Nephron (organoid): ENCODE data around the gene GSE1.
A peak's percentile ranks its signal among the peaks of the same experiment; 100 is the strongest.

Experiments used
- H3K27ac Mint-ChIP-seq, 3 experiments: 2 replicates each; pipeline ENCODE4 v1.8.0; 2020; ENCODE audit warnings: mixed read lengths in 3 of 3, mild to moderate bottlenecking in 2 of 3, moderate library complexity in 1 of 3
- H3K27me3 Mint-ChIP-seq: 2 replicates; pipeline ENCODE4 v1.8.0; 2021; ENCODE audit warnings: low read depth, mild to moderate bottlenecking, moderate library complexity, mixed read lengths
- H3K36me3 Mint-ChIP-seq: 2 replicates; pipeline ENCODE4 v1.8.0; 2020; ENCODE audit warnings: low read depth, mixed read lengths
- H3K4me1 Mint-ChIP-seq: 2 replicates; pipeline ENCODE4 v1.8.0; 2020; ENCODE audit warnings: mixed read lengths
- H3K4me3 Mint-ChIP-seq, 3 experiments: 2 replicates each; pipeline ENCODE4 v1.8.0; 2020; ENCODE audit warnings: mild to moderate bottlenecking in 3 of 3, mixed read lengths in 3 of 3, moderate library complexity in 2 of 3
- H3K9me3 Mint-ChIP-seq: 2 replicates; pipeline ENCODE4 v1.8.0; 2020; ENCODE audit warnings: mixed read lengths
- TF ChIP-seq, protein P1 (sequence below), 3 experiments: fragments of 200-600 bp; sonication (generic); IDR thresholded peaks; one replicate each; pipeline ENCODE4 v1.5.0; 2021; ENCODE audit warnings: antibody characterized with exemption in 3 of 3; ENCODE audit not compliant: unreplicated experiment in 3 of 3

GSE1 gene

GRCh38 chr16:85608515-85608885, 4.6 kb upstream of the GSE1 start:
- Mint-ChIP-seq H3K27ac (peak overlapping the region in 2 of 3 experiments; percentile 54 to 64), H3K36me3 (no peaks in the 10 kb centered on the region), H3K4me3 (peak overlapping the region in 1 of 3 experiments; percentile 34), H3K27me3 (peaks cover 10% of the 10 kb centered on the region), H3K4me1 (peaks cover 61% of the 10 kb centered on the region), H3K9me3 (no peaks in the 10 kb centered on the region)
- TF ChIP-seq, protein P1, sequence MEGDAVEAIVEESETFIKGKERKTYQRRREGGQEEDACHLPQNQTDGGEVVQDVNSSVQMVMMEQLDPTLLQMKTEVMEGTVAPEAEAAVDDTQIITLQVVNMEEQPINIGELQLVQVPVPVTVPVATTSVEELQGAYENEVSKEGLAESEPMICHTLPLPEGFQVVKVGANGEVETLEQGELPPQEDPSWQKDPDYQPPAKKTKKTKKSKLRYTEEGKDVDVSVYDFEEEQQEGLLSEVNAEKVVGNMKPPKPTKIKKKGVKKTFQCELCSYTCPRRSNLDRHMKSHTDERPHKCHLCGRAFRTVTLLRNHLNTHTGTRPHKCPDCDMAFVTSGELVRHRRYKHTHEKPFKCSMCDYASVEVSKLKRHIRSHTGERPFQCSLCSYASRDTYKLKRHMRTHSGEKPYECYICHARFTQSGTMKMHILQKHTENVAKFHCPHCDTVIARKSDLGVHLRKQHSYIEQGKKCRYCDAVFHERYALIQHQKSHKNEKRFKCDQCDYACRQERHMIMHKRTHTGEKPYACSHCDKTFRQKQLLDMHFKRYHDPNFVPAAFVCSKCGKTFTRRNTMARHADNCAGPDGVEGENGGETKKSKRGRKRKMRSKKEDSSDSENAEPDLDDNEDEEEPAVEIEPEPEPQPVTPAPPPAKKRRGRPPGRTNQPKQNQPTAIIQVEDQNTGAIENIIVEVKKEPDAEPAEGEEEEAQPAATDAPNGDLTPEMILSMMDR (IDR thresholded peaks at IDR 0.05; ENCODE audit: unreplicated experiment in 3 of 3), result no peak

DNA sequence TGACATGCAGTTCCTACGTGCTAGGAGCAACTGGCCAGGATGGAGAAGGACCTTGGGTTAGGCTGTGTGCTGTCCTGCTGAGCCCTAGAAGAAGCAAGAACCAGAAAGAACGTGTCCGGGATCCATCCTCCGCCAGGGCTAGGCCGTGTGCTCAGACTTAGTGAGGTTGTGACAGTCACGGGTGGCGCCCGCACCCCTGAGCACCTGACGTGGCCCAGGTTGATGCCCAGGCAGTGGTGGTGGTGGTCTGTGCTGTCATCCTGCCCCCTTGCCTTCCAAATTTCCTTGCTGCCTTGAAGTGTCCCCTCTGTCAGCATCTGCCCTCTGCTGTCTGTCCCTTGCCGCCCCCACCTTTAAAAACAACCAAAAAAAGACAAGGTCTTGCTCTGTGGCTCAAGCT, 4.2 kb upstream of the GSE1 start:
- TF ChIP-seq, protein P1 (IDR thresholded peaks at IDR 0.05; ENCODE audit: unreplicated experiment in 3 of 3), result no peak
- peak overlapping the region in 1 of 3 experiments; percentile 34 for H3K4me3 Mint-ChIP-seq
- H3K27me3 Mint-ChIP-seq, result peaks cover 10% of the 10 kb centered on the region
- peaks cover 58% of the 10 kb centered on the region for H3K4me1 Mint-ChIP-seq
- no peaks in the 10 kb centered on the region for H3K9me3 Mint-ChIP-seq
- H3K27ac Mint-ChIP-seq, result peak overlapping the region in 2 of 3 experiments; percentile 54 to 64
- no peaks in the 10 kb centered on the region for H3K36me3 Mint-ChIP-seq

GRCh38 chr16:85609539-85609938, 3.6 kb upstream of the GSE1 start:
- TF ChIP-seq, protein P1 (IDR thresholded peaks at IDR 0.05; ENCODE audit: unreplicated experiment in 3 of 3), result no peak
- Mint-ChIP-seq H3K4me3 (peak overlapping the region in 2 of 3 experiments; percentile 28 to 48), H3K27me3 (peaks cover 10% of the 10 kb centered on the region), H3K4me1 (peaks cover 55% of the 10 kb centered on the region), H3K36me3 (no peaks in the 10 kb centered on the region), H3K9me3 (no peaks in the 10 kb centered on the region), H3K27ac (peak overlapping the region in 1 of 3 experiments; percentile 54)

GRCh38 chr16:85610059-85610445, 3.1 kb upstream of the GSE1 start:
- H3K36me3 Mint-ChIP-seq, result no peaks in the 10 kb centered on the region
- TF ChIP-seq, protein P1 (IDR thresholded peaks at IDR 0.05; ENCODE audit: unreplicated experiment in 3 of 3), result no peak
- no peaks in the 10 kb centered on the region for H3K9me3 Mint-ChIP-seq
- peaks cover 59% of the 10 kb centered on the region for H3K4me1 Mint-ChIP-seq
- H3K27ac Mint-ChIP-seq, result peak overlapping the region in 1 of 3 experiments; percentile 60
- H3K4me3 Mint-ChIP-seq, result peak overlapping the region; percentile 33 to 82 (median 38)
- peaks cover 10% of the 10 kb centered on the region for H3K27me3 Mint-ChIP-seq

- peaks cover 59% of the 10 kb centered on the region for H3K4me1 Mint-ChIP-seq
- no peaks in the 10 kb centered on the region for H3K9me3 Mint-ChIP-seq
These were observed 2.5 kb upstream of the GSE1 start for GRCh38 chr16:85610446-85611193.

More at GRCh38 chr16:85610446-85611193, 2.5 kb upstream of the GSE1 start:
- TF ChIP-seq, protein P1 (IDR thresholded peaks at IDR 0.05; ENCODE audit: unreplicated experiment in 3 of 3), result peak; percentile 97 to 99 (median 98)
- no peaks in the 10 kb centered on the region for H3K36me3 Mint-ChIP-seq
- peak overlapping the region; percentile 69 to 84 (median 82) for H3K4me3 Mint-ChIP-seq
- H3K27ac Mint-ChIP-seq, result peak overlapping the region; percentile 51 to 76 (median 60)
- H3K27me3 Mint-ChIP-seq, result peaks cover 10% of the 10 kb centered on the region
